Stimulated activated CD8-positive, alpha-beta memory T cell treated with anti-CD3 and anti-CD28 coated beads, Interleukin-2, amount 100 ng/mL, for 48 hours (primary cell): ENCODE measurements around the gene CIAO2B.
"Not testable (repeated sequence)": the region's sequence is repeated elsewhere in the genome, so short reads cannot be mapped to it uniquely, and the experiment has no call there.

Experiments used
- DNase-seq, 2 donors: peaks; one replicate each; pipeline ENCODE4 v3.0.0-alpha.2; 2020; ENCODE audit warnings: low read depth in 2 of 2

CIAO2B gene

GRCh38 chr16:66934138-66934838 is at the start of gene CIAO2B:
CIAO2B (minus strand) TSS chr16:66934402; CDS start chr16:66934364, 38 bp downstream.
- peak; percentile 89 for DNase-seq

DNA sequence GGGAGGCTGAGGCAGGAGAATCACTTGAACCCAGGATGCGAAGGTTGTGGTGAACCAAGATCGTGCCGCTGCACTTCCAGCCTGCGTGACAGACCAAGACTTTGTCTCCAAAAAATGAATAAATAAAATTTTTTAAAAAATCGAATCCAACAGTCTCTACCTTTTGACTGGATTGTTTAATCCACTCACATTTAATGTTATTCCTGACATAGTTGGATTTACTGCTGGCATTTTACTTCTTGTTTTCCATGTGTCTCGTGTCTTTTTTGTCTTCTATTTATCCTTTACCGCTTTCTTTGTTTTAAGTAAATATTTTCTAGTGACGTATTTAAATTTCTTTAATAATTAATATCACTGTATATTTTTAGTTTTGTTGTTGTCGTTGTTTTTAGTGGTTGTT is 48.8 kb upstream of the CIAO2B start:
- no peak for DNase-seq

DNA sequence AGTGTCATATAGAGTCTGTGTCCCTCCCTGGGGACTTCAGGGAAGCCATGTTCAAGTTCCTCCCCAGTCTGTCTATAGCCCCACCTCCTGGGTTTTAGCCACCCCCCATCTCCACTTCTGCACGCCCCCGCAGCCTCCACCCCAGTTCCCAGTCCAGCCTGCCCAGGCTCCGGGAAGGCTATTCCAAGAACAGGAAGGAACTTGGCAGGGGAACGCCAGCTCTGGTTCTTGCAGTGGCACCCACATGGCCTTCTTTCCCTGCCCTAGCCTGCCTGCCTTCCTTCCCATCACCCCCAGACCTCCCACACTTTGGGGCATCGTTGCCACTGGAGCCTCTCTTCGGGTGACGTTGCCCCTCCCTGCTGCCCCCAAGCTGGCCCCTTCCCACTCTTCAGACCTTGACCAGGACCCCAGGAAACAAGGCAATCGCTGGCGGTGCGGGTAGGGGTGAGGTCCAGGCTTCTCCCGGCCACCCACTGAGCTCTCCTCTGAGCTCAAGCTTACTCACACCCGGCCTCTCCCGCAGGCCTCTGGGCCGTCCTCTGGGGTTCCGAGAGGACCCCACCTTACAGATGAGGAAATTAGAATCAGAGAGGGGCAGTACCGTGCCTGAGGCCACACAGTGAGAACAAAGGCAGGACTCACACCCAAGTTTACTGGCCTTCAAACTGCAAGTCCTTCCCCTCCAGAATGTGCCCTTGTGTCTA is 45.0 kb upstream of the CIAO2B start:
- DNase-seq = no peak

DNA sequence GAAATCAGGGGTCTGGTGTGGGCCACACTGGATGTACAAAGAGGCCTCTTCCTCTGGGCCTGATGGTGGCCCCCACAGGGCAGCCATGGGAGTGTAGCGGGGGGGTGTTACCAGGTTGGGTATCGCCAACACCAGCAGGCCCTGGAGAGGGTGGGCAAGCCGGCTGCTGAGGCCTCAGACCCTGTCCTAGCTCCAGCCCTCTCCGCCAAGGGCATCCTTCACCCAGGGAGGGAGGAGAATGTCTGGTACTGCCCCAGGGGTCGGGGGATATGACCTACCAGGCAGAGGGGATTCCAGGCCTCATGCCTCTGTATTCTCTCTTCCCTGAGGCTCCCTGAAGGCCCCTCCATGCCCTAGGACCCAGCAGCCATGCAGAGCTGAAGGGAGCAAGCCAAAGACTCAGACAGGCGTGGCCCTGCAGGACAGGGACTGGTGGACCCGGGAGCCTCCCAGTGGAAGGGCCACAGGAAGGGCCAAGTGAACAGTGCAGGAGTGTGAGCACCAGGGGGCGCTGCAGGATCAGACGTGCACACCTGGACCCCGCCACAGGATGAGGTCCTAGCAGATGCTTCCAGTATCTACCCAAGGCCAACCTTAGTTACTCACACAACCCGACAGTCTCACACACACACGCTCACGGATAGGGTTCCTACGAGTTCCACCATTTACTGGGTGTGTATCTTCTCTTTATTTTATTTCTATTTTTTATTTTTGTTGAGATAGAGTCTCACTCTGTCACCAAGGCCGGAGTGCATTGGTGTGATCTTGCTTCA is 43.3 kb upstream of the CIAO2B start:
- DNase-seq = peak; percentile 86 to 90

GRCh38 chr16:66976746-66977145 is 42.5 kb upstream of the CIAO2B start:
- DNase-seq = no peak

GRCh38 chr16:66975302-66975893 is 41.2 kb upstream of the CIAO2B start:
- no peak for DNase-seq

GRCh38 chr16:66974932-66975246 is 40.7 kb upstream of the CIAO2B start:
- DNase-seq = peak; percentile 23 to 63

GRCh38 chr16:66974156-66974931 is 40.1 kb upstream of the CIAO2B start:
- not testable (repeated sequence) for DNase-seq

DNA sequence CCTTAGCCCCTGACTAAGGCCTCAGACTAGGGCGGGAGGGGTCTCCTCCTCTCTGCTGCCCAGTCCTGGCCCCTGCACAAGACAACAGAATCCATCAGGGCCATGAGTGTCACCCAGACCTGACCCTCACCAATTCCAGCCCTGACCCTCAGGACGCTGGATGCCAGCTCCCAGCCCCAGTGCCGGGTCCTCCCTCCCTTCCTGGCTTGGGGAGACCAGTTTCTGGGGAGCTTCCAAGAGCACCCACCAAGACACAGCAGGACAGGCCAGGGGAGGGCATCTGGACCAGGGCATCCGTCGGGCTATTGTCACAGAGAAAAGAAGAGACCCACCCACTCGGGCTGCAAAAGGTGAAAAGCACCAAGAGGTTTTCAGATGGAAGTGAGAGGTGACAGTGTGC is 39.5 kb upstream of the CIAO2B start:
- DNase-seq = no peak

DNA sequence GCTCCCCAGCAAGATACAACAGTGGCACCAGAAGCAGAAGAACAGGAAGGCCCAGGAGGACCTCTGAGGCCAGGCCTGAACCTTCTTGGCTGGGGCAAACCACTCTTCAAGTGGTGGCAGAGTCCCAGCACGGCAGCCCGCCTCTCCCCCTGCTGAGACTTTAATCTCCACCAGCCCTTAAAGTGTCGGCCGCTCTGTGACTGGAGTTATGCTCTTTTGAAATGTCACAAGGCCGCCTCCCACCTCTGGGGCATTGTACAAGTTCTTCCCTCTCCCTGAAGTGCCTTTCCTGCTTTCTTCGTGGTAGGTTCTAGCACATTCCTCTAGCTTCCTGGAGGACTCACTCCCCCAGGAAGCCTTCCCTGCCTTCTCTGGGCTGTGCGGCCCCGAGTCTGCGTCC is 38.8 kb upstream of the CIAO2B start:
- DNase-seq = no peak

DNA sequence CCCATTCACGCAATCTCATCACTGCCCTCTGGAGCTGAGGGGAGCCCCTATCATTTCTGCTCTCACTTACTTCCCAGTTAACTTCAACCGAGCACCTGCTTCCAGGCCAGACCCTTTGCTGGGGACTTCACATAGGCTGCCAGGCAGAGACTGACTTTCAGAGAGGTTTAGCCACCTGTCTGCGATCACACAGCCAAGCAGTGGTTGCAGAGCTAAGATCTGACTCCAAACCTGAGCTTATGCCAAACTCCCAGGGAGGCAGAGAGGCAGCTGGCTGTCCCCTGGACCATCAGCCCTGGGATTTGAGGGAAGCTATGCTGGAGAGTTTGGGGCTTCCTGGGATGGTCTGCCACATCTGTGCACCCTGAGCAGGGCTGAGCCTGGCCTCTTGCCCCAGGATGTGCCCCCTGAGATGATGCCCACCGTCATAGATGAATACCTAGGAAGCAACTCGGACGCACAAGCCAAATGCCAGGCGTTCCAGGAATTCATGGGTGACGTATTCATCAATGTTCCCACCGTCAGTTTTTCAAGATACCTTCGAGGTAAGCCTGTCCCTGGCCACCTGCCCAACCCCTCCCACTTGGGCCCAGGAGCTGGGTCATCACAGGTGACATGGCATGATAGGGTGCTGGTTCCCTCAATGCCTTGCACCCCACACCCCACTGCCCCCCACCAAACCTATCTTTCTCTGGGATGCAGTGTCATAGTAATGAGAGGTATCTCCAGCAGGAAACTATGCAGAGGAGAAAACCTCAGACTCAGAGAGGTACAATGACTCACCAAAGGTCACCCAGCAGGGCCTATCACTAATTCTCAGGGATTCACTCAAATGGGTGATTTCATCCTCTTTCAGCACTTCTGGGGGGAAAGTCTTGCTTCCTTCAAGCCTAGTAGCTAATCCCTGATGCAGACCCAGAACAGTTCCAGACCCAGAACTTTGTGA is 36.8 kb upstream of the CIAO2B start:
- DNase-seq = no peak

DNA sequence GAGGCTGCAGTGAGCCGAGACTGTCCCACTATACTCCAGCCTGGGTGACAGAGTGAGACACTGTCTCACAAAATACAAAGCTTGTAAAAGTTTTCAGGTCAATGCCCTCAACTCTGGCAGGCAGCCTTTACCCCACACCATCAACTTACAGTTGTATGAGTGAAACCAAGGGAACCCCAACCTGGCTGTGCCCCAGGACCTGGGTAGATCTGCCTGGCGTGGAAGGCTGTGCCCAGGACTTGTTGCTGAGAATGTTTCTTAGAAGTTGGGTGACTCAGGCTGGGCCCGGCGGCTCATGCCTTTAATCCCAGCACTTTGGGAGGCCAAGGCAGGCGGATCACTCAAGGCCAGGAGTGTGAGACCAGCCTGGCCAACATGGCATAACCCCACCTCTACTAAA is 34.6 kb upstream of the CIAO2B start:
- no peak for DNase-seq

DNA sequence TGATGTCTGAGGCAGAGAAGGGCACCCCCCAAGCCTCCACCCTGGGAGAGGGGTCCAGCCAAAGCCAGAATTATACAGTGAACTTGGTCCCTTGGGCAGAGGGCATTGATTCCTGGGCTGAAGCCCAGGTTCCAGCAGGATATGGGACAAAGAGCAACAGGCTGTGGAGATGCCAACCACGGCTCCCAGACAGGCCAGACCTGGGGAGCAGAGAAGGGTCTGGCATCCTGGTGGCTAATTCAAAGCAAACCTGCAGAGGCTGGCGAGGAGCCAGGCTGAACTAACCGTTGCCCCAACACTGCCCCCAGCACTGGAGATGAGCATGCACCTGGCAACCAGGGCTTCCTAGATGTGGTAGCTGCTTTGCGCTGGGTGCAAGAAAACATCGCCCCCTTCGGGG is 29.8 kb upstream of the CIAO2B start:
- no peak for DNase-seq

- no peak for DNase-seq
Observed at GRCh38 chr16:66961914-66962313, 27.7 kb upstream of the CIAO2B start.

- DNase-seq = peak; percentile 44 to 67
Observed at GRCh38 chr16:66961065-66961744, 27.0 kb upstream of the CIAO2B start, which contains the start of gene CES3. CES3 (plus strand) TSS chr16:66961266; CDS start chr16:66961308, 42 bp downstream.

DNA sequence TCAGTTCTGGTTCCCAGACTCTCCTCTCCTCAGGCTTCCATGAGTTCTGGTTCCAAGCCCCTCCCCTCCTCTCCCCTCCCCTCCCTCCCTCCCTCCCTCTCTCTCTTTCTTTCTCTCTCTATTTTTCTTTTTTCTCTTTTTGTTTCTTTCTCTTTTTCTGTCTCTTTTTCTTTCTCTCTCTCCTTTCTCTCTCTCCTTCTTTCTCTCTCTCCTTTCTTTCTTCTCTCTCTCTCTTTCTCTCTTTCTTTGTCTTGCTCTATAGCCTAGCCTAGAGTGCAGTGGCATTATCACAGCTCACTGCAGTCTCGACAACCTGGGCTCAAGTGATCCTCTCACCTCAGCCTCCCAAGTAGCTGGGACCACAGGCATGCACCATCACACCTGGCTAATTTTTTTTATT is 26.1 kb upstream of the CIAO2B start:
- DNase-seq = no peak

- DNase-seq = no peak
Observed at GRCh38 chr16:66959704-66960161, 25.5 kb upstream of the CIAO2B start.

- DNase-seq = no peak
Observed at GRCh38 chr16:66958857-66959703, 24.9 kb upstream of the CIAO2B start.

GRCh38 chr16:66956154-66956457 is 21.9 kb upstream of the CIAO2B start:
- DNase-seq = not testable (repeated sequence)
